Right renal pelvis (tissue), 4 donors: ENCODE measurements around the gene DPYSL4. TPM values are rescaled to one million over a fixed set of nuclear protein-coding genes. Genes with fewer than 3 reads are reported as not detected.

Source experiments
- DNase-seq, 4 donors: peaks; one replicate each; pipeline ENCODE4 v3.0.0-alpha.2; 2013; ENCODE audit warnings: low read depth in 4 of 4, low spot score in 3 of 4, missing footprints in 1 of 4
- polyA plus RNA-seq, 4 donors: library from polyadenylated mRNA; unstranded; fragments of 120-200 nt; gene quantifications; one replicate each; pipeline ENCODE4 v1.2.1, GENCODE V29; 2013; ENCODE audit not compliant: insufficient read length in 4 of 4

Gene DPYSL4
- polyA plus RNA-seq, 4 donors, result 12.2 to 22.5 (median 15.0) TPM

GRCh38 chr10:132162590-132163277 is 24.0 kb upstream of the DPYSL4 start:
- no peak for DNase-seq

DNA sequence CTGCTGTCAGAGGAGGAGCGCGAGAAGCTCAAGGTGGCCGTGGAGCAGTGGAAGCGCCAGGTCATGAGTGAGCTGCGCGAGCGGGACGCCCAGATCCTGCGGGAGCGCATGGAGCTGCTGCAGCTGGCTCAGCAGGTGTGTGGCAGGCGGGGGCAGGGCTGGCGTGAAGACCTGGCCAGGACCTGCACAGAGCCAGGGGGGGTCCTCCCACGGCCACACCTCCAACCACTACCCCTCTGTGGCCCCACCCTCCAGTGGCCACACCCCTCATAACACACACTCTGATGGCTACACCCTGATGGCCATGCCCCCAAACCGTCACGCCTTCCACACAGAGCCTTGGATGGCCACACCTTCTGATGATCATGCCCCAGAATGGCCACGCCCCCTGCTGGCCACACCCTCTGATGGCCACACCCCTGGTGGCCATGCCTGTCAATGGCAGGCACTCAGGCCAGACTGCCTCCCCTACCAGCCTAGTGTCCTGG is 23.4 kb upstream of the DPYSL4 start:
- no peak for DNase-seq

GRCh38 chr10:132163826-132164515 is 22.8 kb upstream of the DPYSL4 start:
- DNase-seq, result no peak

GRCh38 chr10:132164761-132165278 is 21.9 kb upstream of the DPYSL4 start:
- DNase-seq, result no peak

GRCh38 chr10:132165416-132165980 is 21.2 kb upstream of the DPYSL4 start:
- no peak for DNase-seq

GRCh38 chr10:132166216-132166950 is 20.4 kb upstream of the DPYSL4 start:
- no peak for DNase-seq

- no peak for DNase-seq
Measured at GRCh38 chr10:132167041-132167674, 19.6 kb upstream of the DPYSL4 start.

GRCh38 chr10:132167976-132168375 is 18.8 kb upstream of the DPYSL4 start:
- no peak for DNase-seq

GRCh38 chr10:132168571-132169030 is 18.1 kb upstream of the DPYSL4 start:
- no peak for DNase-seq

GRCh38 chr10:132169031-132169765 is 17.6 kb upstream of the DPYSL4 start:
- DNase-seq, result no peak

DNA sequence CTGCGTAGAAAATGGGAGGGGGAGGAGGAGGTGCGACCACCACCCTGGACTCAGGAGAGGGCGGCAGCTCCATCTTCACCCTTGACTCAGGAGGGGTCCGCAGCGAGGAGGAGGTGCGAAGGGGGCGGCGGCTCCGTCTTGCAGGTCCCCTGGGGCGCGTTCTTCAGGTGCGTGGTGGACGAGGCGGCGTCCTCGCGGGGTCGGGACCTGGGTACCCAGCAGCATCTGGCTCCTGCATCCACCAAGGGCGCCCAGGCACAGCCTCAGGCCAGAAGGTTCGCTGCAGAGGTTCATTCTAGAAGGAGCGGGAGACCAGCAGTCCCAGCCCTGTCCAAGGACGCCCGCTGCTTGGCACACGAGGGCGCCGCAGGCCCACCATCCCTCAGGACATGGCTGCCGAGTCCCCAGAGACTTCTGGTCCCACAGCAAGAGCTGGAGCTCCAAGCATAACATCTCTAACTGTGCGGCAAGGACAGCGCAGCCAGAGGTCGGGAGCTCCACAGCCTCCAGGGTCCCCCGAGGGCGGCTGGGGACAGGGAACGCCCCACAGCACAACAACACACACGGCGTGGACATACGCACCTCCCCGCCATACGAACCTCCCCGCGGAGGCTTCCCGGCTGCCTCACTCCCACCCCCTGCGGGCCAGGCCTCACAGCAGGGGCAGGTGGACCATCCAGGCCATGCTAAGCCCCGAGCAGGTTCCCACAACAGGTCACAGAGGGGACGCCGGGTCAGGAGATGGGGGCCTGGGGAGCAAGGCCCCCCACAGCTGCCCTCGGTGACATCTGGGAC is 16.8 kb upstream of the DPYSL4 start:
- DNase-seq, result no peak

DNA sequence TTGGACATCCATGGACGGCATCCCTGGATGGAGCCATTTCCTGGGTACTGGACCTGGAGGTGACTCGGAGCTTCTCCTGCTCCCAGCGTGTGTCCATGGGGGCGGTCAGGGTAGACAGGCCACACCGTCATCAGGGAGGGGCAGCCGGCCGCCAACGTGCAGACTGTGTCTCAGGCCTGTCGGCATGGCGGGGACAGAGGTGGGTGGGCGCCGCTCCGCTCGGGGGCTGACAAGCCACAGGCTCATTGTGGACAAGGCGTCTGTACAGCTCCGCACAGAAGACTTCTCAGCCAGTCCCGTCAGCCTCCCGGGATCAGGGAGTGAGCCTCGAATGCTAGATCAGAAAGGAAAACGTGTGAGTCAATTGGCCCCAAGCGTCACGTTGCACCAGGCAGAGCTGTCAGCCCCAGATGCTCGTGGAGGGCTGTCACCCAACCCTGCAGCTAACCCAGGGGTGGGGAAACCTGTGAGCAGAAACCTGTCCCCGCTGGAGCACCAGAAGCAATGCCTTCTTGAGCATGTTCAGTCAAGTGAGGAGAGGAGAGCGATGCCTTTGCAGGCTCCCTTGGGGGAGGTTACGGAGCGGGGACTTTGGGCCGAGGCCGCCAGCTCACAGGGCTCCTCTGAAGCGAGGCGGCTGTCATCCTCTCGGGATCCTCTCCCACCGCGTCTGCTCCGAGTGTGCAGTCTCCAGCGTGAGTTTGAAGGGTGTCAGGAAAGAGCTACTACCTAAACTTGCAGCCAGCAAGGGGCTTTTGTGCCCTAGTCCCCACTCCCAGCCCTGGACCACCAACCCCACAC is 16.0 kb upstream of the DPYSL4 start:
- DNase-seq, result no peak

DNA sequence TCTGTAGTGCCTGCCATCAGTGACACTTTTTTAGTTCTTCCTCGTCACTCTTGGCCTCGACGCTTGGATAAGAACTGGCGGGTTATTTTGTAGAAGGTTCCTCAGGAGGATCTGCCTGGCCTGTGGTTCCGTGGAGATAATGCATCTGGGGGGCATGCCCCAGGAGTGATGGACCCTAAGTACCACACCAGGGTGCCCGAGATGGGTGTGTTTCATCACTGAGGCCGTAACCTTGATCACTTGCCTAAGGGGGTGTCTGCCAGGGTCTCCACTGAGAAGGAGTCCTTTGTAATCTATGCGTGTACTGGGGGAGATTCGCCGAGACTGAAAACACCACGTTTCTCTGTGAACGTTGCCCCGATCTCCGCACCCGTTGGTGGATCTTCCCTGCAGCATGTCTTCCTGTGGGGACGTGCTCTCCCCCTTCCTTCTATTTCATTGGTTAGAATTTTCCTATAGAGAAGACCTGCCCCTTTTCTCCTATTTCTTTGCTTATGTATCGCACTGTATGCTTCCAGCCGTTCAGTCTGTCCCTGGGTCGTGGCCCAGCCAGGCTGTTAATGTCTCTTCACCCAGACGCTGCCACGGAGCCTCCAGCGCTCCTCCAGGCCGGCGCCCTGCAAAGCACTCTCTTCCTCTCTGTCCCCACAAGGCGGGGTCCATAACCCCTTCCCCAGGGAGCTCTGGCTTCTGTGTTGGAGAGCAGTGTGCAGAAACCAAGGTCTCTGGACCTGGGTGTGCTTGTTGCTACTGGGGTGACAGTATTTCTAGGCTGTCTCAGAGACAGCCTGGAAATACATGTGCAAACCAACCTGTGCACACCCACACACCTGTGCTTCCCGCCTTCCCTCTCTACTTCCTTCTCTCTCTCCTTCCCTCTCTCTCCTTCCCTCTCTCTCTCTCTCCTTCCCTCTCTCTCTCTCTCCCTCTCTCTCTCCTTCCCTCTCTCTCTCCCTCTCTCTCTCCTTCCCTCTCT is 14.4 kb upstream of the DPYSL4 start:
- no peak for DNase-seq

DNA sequence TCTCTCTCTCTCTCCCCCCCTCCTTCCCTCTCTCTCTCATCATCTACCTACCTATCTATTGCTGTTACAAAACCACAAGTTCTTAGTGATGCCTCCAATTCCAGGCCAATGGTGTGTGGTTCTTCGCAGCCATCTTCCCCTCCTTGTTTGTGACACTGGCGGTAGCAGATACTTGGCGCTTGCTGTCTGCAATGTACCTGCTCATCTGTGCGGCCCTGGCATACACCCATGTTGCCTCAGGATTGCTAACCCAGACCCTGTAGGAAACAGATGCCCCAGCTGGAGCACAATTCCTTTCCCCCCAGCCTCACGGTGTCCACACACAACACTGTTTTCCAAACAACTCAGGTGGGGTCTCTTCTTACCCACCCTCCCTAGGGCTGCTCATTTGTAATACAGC is 13.6 kb upstream of the DPYSL4 start:
- no peak for DNase-seq

DNA sequence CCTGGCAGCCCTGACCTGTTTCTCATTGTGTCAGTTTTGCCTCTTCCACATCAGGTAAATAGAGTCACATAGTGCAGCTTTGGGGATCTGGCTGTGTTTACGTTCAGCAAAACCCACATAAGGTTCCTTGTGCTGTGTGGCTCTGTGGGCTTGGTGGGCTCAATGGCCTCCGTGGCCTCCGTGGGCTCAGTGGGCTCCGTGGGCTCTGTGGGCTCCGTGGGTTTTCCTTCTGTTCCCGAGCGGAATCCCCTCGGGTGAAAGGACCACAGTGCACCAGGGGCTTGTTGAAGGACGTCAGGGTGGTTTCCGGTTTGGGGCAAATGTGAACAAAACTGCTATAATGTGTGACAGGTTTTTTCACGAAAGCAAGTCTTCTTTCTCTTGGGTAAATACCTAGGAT is 12.5 kb upstream of the DPYSL4 start:
- DNase-seq, result no peak

DNA sequence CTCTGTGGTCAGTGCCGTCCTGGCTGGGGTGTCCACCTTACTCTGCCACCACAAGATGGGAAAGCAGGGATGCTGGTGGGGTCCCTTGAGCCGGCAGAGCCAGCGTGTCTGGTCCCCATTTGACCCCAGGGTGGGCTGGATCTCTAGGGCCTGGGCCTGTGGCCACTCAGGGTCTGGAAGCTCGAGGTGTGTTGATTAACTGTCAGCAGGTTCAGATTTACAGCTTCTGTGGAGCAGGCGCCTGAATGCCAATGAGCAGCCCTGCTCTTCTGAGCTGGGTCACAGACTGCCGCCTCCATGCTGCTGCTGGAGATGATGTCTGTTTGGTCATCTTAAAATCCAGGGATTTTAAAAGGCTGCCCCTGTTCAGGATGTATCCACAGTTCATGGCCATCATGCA is 11.3 kb upstream of the DPYSL4 start:
- no peak for DNase-seq
